Activated CD8-positive, alpha-beta memory T cell treated with anti-CD3 and anti-CD28 coated beads, Interleukin-2, amount 50 U/mL, for 1 hour (primary cell): ENCODE measurements around the gene PPP1R13L.
"Not testable (repeated sequence)": the region's sequence is repeated elsewhere in the genome, so short reads cannot be mapped to it uniquely, and the experiment has no call there.

Source experiments
- DNase-seq: peaks from one replicate; pipeline ENCODE4 v3.0.0-alpha.2; 2020; ENCODE audit errors: extremely low read depth

PPP1R13L gene

GRCh38 chr19:45431008-45431407 lies 26.1 kb upstream of the PPP1R13L start:
- not testable (repeated sequence) for DNase-seq

GRCh38 chr19:45429896-45430295 lies 25.0 kb upstream of the PPP1R13L start:
- DNase-seq, result not testable (repeated sequence)

DNA sequence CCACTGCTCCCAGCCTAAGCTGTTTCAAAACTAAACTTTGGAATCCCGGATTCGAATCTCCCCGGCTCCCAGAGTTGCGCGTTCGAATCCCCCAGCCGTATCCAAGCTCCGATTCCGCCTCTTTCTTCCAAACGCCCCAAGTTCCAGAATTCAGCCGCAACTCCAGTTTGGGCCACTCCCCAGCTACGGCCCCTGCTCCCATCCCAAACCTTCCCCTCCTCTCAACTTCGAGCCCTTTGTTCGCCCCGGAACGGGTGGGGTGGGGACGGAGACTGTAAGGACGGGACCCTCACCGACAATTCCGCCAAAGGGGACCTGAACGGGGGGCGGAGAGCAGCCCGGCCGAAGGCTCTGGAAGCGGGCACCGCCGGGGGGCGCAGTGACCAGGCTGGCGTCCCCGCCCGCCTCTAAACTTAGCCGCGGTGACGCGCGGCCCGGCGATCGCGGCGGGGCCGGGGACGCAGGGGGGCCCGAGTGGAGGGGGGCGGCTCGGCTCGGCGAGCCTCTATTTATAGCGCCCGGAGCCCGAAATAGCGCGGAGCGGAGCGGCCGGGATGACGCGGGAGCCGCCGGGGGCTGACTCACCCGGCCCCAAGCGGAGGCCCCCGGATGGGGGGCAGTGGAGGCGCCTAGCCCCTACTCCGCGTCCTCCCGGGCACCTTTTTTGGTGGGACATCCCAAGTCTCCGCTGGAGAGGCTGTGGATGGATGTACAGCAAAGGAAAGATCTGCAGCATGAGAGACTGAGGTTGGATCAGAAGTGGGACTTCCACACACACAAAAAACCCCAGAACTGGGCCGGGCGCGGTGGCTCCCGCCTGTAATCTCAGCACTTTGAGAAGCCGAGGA lies 23.7 kb upstream of the PPP1R13L start:
- DNase-seq, result no peak

- no peak for DNase-seq
Measured at GRCh38 chr19:45424191-45425058, 19.6 kb upstream of the PPP1R13L start.

DNA sequence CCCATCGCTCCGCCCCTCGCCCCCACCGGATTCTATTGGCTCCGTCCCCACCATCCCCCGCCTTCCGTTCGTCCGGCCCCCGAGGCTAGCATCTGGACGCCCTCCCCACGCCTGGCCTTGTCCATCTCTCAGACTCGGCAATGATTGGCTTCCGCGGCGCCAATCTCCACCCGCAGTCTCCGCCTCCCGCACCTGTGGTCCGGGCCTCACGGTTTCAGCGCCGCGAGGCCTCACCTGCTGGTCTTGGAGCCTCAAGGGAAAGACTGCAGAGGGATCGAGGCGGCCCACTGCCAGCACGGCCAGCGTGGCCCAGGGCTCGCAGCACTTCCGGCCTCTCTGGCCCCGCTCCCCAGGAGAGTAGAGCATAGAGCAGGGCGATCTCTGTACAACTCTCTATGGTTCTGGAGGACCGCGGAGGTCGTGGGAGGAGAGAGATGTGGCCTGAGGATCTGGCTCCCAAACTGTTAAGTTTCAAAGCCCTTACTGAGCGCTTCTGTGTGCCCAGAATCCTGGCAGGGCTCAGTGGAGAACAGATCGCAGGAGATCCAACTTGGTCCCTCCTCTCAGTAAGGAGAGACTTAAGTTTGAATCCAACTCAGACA lies 18.8 kb upstream of the PPP1R13L start, which contains the start of gene ERCC1:
Gene ERCC1 (minus strand): TSS at position 329 of the 602 bp plus-strand sequence. CDS start 543 bp downstream, outside the sequence.
- no peak for DNase-seq

DNA sequence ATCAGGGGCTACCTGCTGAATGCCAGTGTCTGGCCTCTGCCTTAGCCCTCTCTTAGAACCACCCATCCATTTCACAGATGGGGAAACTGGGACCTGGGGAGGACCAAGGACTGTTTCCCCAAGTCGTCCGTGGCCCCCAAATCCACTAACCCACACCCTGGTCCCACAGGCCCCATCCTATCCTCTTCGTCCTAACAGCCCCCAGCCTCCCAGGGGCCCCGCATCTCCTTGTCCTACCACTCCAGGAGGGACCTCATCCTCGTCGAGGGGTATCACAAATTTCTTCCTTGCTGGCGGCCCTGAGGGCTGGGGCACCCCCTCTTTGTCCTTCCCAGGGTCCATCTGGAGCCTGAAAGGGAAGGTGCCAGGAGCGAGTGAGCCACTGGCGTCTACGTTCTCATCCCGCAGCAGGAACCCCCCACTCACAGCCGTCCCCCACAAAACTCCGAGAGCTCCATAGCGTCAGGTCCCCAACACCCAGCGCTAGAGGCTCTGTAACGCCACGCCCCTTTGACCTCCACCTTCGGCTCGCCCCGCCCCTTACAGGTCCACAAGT lies 18.2 kb upstream of the PPP1R13L start:
- no peak for DNase-seq

DNA sequence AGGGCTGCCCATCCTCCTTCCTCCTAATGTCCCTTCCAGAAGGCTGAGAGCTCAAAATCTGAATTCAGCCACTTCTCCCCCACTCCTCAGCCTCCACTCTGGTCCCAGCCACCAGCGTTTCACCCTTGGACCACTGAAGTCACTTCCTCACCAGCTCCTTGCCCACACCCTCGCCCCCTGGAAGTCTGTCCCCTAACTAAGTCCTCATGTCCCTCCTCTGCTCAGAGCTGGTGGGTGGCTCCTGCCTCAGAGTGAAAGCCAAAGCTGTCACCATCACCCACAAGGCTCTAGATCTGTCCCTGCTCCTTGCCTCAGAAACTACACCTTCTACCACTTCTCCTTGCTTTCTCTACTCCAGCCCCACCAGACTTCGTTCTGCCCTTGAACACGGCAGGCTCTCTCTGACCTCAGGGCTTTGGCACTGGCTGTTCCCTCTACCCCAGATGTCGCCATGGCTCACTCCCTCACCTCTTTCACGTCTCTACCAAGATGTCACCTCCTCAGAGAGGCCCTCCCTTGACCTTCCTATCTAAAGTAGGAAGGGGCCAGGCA lies 17.2 kb upstream of the PPP1R13L start:
- no peak for DNase-seq

DNA sequence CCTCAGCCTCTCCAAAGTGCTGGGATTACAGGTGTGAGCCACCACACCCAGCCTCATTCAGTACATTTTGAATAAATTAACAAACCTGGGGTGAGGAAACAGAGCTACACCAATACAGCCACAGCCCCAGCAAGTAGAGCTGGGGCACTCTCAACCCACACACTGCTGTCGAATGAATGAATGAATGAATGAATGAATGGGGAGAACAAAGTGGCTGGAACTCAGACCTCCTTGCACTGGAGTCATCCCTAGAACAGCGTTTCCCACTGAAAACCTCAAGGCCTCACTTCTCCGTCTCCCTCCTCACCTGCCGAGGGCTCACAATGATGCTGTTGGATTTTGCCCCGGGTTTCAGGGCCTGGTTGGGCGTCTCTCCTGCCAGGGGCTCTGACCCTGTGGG lies 16.0 kb upstream of the PPP1R13L start:
- no peak for DNase-seq

GRCh38 chr19:45420356-45420755 lies 15.5 kb upstream of the PPP1R13L start:
- DNase-seq, result no peak

GRCh38 chr19:45419895-45420294 lies 15.0 kb upstream of the PPP1R13L start:
- no peak for DNase-seq

DNA sequence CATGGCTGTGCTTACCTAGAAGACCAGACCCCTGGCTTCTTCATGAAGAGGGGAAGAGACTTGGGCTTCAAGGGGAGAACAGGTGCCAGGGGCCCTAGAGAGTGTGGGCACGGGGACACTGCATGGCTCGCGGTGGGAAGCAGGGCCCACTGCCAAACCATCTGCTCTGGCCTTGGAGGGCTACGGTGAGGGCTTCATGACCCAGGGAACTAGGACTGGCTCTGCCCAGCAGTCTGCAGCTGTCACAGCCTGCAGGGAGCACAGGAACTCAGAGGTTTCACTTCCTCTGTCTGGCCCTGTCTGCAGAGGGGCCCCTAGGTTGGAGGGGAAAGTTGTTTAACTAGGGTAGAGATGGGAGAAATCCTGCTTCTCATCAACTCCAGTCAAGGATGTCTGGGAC lies 14.5 kb upstream of the PPP1R13L start:
- no peak for DNase-seq

DNA sequence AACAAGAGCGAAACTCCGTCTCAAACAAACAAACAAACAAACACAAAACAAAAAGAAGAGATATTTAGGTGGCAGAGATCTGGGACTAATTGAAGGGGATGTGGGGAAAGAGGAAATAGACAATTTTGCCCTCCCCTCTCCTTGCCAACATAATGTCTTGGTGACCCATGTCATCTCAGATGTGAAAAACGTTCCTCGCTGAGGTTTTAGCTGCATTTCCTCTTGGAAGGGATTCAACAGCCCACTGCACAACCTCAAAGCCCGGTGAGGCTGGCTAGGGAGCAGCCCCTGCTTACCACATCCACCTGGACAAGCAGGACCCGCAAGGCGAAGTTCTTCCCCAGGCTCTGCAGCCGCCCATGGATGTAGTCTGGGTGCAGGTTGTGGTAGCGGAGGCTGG lies 13.9 kb upstream of the PPP1R13L start:
- no peak for DNase-seq

GRCh38 chr19:45417151-45417550 lies 12.3 kb upstream of the PPP1R13L start:
- DNase-seq, result no peak

DNA sequence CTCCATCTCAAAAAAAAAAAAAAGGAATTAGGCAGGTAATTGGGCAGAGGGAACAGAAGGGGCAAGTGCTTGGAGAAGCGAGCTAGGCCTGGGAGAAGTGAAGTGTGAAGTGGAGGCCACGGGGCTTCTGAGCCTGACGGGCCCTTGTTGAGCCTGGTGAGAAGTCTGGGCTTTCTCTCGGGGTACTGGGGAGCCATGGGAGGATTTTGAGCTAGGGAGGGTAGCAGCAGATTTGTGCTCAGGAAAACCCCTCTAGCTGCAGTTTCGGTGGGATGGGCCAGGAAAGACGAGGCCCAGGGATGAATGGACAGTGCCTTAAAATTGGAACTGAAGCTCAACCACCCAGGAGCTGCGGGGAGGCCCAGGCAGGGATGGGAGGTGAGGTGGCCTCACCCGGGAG lies 9.6 kb upstream of the PPP1R13L start:
- no peak for DNase-seq

DNA sequence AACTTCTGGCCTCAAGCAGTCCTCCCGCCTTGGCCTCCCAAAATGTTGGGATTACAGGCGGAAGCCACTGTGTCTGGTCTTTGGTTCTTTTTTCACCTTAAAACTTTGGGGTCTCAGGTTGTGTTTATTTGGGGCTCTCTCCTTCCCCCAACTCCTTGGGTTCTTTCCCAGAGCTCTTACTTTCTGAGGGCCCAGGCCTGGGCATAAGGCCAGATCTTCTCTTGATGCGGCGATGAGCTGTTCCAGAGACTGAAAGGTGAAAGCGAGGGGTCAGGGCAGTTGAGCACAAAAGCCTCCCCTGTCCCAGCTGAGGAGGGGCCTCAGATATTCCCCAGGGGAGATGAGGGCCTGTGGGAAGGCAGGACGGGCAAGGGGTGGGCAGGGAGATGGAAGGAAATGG lies 8.6 kb upstream of the PPP1R13L start:
- no peak for DNase-seq

- DNase-seq, result not testable (repeated sequence)
Measured at GRCh38 chr19:45410330-45410729, 5.5 kb upstream of the PPP1R13L start.

DNA sequence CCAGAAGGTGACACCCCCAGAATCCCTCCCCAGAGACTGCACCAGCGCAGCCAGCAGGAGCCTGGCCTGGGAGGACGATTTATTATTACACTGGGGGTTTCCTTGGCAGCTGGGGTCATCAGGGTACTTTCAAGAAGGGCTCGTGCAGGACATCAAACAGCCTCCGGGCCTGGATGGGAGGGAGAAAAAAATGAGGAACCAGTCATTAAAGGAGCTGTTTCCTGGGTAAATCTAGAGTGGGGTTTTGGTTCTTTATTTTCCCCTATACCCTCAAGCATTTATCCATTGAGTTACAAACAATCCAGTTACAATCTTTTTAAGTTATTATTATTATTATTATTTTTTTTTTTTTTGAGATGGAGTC lies 4.7 kb upstream of the PPP1R13L start:
- no peak for DNase-seq

- no peak for DNase-seq
Measured at GRCh38 chr19:45408830-45409556, 4.1 kb upstream of the PPP1R13L start.

DNA sequence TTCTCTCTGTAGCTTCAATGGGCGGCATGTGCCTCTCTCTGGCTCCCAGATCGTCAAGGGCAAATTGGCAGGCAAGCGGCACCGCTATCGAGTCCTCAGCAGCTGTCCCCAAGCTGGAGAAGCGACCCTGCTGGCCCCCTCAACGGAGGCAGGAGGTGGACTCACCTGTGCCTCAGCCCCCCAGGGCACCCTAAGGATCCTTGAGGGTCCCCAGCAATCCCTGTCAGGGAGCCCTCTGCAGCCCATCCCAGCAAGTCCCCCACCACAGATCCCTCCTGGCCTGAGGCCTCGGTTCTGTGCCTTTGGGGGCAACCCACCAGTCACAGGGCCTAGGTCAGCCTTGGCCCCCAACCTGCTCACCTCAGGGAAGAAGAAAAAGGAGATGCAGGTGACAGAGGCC lies 3.3 kb upstream of the PPP1R13L start:
- DNase-seq, result no peak

GRCh38 chr19:45407585-45407984 lies 2.7 kb upstream of the PPP1R13L start:
- DNase-seq, result not testable (repeated sequence)

GRCh38 chr19:45407091-45407375 lies 2.2 kb upstream of the PPP1R13L start:
- DNase-seq, result no peak
